B cell (primary cell): ENCODE results near the gene INTU. TPM values are rescaled to one million over a fixed set of nuclear protein-coding genes. Genes with fewer than 3 reads are reported as not detected.

Experiments
- ATAC-seq: fragments of 200-7000 bp; cut with Tn5 transposase; one replicate; pipeline ENCODE4 v1.10.0; 2021; ENCODE audit warnings: low read depth, mild to moderate bottlenecking, moderate number of reproducible peaks, moderate library complexity
- CTCF ChIA-PET: fragments of 350-600 bp; sonication (Branson Sonifier 250); formaldehyde crosslinking; loops from one replicate; lab custom pipeline; 2021; ENCODE audit warnings: antibody characterized with exemption, inconsistent platforms; lab: Charles Lee
- POLR2A ChIA-PET: fragments of 350-600 bp; sonication (Branson Sonifier 250); formaldehyde crosslinking; loops from one replicate; lab custom pipeline; 2021; ENCODE audit warnings: antibody characterized with exemption; lab: Charles Lee
- DNase-seq: peaks from one replicate; pipeline ENCODE4 v3.0.0; 2013
- H2AFZ ChIP-seq: 2 replicates; pipeline ENCODE4 v1.6.1; 2012; ENCODE audit warnings: mild to moderate bottlenecking, low read depth, low read length; ENCODE audit not compliant: insufficient read depth, poor library complexity, severe bottlenecking
- H3K27ac ChIP-seq, 2 donors: 1 replicate in 1 of 2; 2 replicates in 1 of 2; pipeline ENCODE4 v1.5.1; 2012 to 2013; ENCODE audit warnings: low read length in 2 of 2, mild to moderate bottlenecking in 2 of 2, moderate library complexity in 1 of 2
- H3K27me3 ChIP-seq, 4 experiments: fragments of 200-600 bp in 1 of 4; sonication (generic) in 1 of 4; replicated peaks in 1 of 4; 1 replicate in 2 of 4; 2 replicates in 2 of 4; pipeline versions ENCODE4 v1.6.1 to v1.7.0; 2013 to 2016; ENCODE audit warnings: low read length in 3 of 4, mild to moderate bottlenecking in 2 of 4, mixed read lengths in 1 of 4, moderate library complexity in 1 of 4; ENCODE audit not compliant: insufficient read depth in 4 of 4, control insufficient read depth in 3 of 4; ENCODE audit errors: control extremely low read depth in 1 of 4
- H3K36me3 ChIP-seq, 2 experiments: replicated peaks in 1 of 2; 1 replicate in 1 of 2; 2 replicates in 1 of 2; pipeline versions ENCODE4 v1.6.1 to v1.7.1; 2013; ENCODE audit warnings: low read length in 1 of 2; ENCODE audit not compliant: insufficient read depth in 2 of 2, control insufficient read depth in 1 of 2; ENCODE audit errors: control extremely low read depth in 1 of 2, extremely low read depth in 1 of 2
- H3K4me1 ChIP-seq, 2 donors: fragments of 200-600 bp in 1 of 2; sonication (generic) in 1 of 2; 1 replicate in 1 of 2; 2 replicates in 1 of 2; pipeline versions ENCODE4 v1.5.1 to v1.6.1; 2013 to 2017; ENCODE audit warnings: low read length in 2 of 2; ENCODE audit not compliant: control insufficient read depth in 2 of 2, insufficient read depth in 2 of 2
- H3K4me2 ChIP-seq: replicated peaks from 2 replicates; pipeline ENCODE3; 2012; ENCODE audit warnings: mild to moderate bottlenecking, low read depth, low read length; ENCODE audit not compliant: poor library complexity, severe bottlenecking
- H3K4me3 ChIP-seq, 5 experiments: fragments of 200-600 bp in 1 of 5; sonication (generic) in 1 of 5; 1 replicate in 3 of 5; 2 replicates in 2 of 5; pipeline versions ENCODE4 v1.5.1 to v1.7.0; 2011 to 2016; ENCODE audit warnings: low read length in 4 of 5, mild to moderate bottlenecking in 4 of 5, low read depth in 2 of 5, control low read depth in 1 of 5, moderate library complexity in 1 of 5; ENCODE audit not compliant: insufficient read depth in 1 of 5; ENCODE audit errors: control extremely low read depth in 1 of 5, extremely low read depth in 1 of 5
- H3K79me2 ChIP-seq: fragments of 200-600 bp; sonication (generic); one replicate; pipeline ENCODE4 v1.6.0; 2016; ENCODE audit warnings: low read length; ENCODE audit not compliant: control insufficient read depth, insufficient read depth
- H3K9ac ChIP-seq: fragments of 200-600 bp; sonication (generic); 2 replicates; pipeline ENCODE4 v1.6.1; 2017; ENCODE audit warnings: mild to moderate bottlenecking, low read length, moderate library complexity
- H3K9me3 ChIP-seq, 3 donors: one replicate each; pipeline versions ENCODE4 v1.6.1 to v1.7.1; 2013; ENCODE audit warnings: low read length in 2 of 3; ENCODE audit not compliant: control insufficient read depth in 2 of 3, insufficient read depth in 1 of 3; ENCODE audit errors: control extremely low read depth in 1 of 3
- H4K20me1 ChIP-seq: 2 replicates; pipeline ENCODE4 v1.6.0; 2012; ENCODE audit warnings: mild to moderate bottlenecking, low read length; ENCODE audit not compliant: insufficient read depth, control insufficient read depth, poor library complexity, severe bottlenecking
- H3K27ac Mint-ChIP-seq: one replicate; pipeline ENCODE4 v1.8.0; 2021; ENCODE audit warnings: mixed read lengths
- H3K27me3 Mint-ChIP-seq: one replicate; pipeline ENCODE4 v1.8.0; 2021; ENCODE audit warnings: mixed read lengths
- H3K4me1 Mint-ChIP-seq: one replicate; pipeline ENCODE4 v1.8.0; 2021; ENCODE audit warnings: mixed read lengths
- H3K4me3 Mint-ChIP-seq: one replicate; pipeline ENCODE4 v1.8.0; 2021; ENCODE audit warnings: mixed read lengths
- H3K9me3 Mint-ChIP-seq: one replicate; pipeline ENCODE4 v1.8.0; 2022; ENCODE audit warnings: mixed read lengths; ENCODE audit not compliant: insufficient read depth
- EZH2 ChIP-seq: IDR thresholded peaks from 2 replicates; pipeline ENCODE4 v1.6.1; 2012; ENCODE audit warnings: borderline replicate concordance, low read depth, mild to moderate bottlenecking, moderate library complexity, low read length; ENCODE audit not compliant: insufficient read depth, poor library complexity, severe bottlenecking
- WGBS: methylation state at CpG from one replicate; pipeline ENCODE4 v1.1.5; 2013; ENCODE audit warnings: missing lambda C conversion rate; ENCODE audit not compliant: insufficient coverage; 5-methylcytosine and 5-hydroxymethylcytosine counted together
- intact Hi-C: fragments of 100-400 bp; cut with micrococcal nuclease; formaldehyde crosslinking; loops from one replicate; pipeline ENCODE4 v1.10.0; 2022
- polyA plus RNA-seq: library from polyadenylated mRNA; depleted of rRNA; stranded (reverse); fragments of >200 nt; gene quantifications from 2 replicates; pipeline ENCODE4 v1.2.3, GENCODE V29; 2012
- total RNA-seq, 2 donors: library from RNA; stranded (reverse); fragments of 120-200 nt in 1 of 2; gene quantifications; 1 replicate in 1 of 2; 2 replicates in 1 of 2; pipeline versions ENCODE4 v1.2.3 to v1.2.4, GENCODE V29; 2013 to 2022
- TF ChIP-seq, protein P1 (sequence below): fragments of 200-600 bp; IDR thresholded peaks from one replicate; pipeline ENCODE4 v1.8.0; 2022; ENCODE audit warnings: antibody characterized with exemption, mild to moderate bottlenecking

INTU gene
- total and polyA plus RNA-seq, 2 donors (not counting 1 experiment from before 2014, with no cell fraction given): not detected

DNA sequence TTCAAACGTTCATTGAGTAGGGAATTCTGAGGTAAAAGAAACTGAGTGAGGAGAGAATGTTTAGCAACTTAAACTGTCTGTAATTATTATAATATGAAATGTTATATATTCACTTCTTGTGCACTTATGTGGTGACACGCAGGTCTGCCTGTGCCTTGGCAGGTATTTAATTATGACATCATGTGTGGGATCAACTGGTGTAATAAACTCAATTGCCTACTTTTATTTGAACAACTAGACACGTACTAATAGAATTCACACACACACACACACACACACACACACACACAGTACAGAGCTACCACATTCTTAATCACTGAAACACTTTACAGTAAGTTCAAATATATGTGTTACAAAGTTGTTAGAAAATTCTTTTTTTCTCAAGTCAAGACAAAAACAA lies 76.7 kb downstream of the INTU start:
- intact Hi-C loops: no loop called here
- POLR2A ChIA-PET: no interaction called here
- no peaks in the 10 kb centered on the region for H3K9me3 Mint-ChIP-seq

DNA sequence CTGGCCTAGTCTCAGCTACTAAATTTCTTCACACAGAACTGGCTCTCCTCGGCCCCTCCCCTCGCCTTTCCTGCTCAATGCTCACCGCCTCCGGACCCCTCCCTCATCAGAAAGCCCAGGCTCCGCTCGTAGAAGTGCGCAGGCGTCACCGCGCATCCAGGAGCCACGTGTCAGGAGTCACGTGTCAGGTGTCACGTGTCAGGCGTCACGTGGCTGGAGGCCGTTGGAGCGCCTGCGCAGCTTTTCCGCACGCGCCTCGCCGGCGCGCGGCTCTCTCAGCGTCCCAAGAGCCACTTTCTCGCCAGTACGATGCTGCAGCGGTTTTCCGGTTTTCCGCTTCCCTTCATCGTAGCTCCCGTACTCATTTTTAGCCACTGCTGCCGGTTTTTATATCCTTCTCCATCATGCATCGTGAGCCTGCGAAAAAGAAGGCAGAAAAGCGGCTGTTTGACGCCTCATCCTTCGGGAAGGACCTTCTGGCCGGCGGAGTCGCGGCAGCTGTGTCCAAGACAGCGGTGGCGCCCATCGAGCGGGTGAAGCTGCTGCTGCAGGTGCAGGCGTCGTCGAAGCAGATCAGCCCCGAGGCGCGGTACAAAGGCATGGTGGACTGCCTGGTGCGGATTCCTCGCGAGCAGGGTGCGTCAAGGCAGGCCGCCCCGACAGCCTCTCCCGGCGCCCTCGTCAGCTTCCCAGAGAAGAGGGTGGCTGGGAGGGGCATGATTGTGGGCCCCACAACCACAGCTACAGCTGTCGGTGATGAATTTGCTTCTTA lies 97.6 kb downstream of the INTU start, which contains the start of gene SLC25A31:
Gene SLC25A31, plus strand, starts transcription at position 259 of the 772 bp plus-strand sequence. Its CDS starts 146 bp downstream, at position 405.
- Histone ChIP-seq H4K20me1 (no peaks in the 10 kb centered on the region), H3K4me1 (no peaks in the 10 kb centered on the region), H2AFZ (no peak within 1 kb of the TSS), H3K4me2 (no peak within 1 kb of the TSS), H3K27ac (no peak within 1 kb of the TSS), H3K27me3 (no peaks in the 10 kb centered on the region), H3K9ac (no peak within 1 kb of the TSS), H3K36me3 (no peaks in the 10 kb centered on the region), H3K9me3 (peaks cover 0 to 11% (median 0%) of the 10 kb centered on the region in 3 donors), H3K79me2 (no peaks in the 10 kb centered on the region), H3K4me3 (no peak within 1 kb of the TSS)
- DNase-seq (no peak), ATAC-seq (no peak)
- 95% methylated on average over 64 of the region's 64 CpGs for WGBS
- Mint-ChIP-seq H3K4me1 (no peaks in the 10 kb centered on the region), H3K27me3 (peaks cover 10% of the 10 kb centered on the region), H3K9me3 (no peaks in the 10 kb centered on the region), H3K27ac (no peak within 1 kb of the TSS), H3K4me3 (no peak within 1 kb of the TSS)
- ChIA-PET POLR2A (no interaction called here), CTCF (no interaction called here)
- no peak for TF ChIP-seq EZH2
- TF ChIP-seq, protein P1, sequence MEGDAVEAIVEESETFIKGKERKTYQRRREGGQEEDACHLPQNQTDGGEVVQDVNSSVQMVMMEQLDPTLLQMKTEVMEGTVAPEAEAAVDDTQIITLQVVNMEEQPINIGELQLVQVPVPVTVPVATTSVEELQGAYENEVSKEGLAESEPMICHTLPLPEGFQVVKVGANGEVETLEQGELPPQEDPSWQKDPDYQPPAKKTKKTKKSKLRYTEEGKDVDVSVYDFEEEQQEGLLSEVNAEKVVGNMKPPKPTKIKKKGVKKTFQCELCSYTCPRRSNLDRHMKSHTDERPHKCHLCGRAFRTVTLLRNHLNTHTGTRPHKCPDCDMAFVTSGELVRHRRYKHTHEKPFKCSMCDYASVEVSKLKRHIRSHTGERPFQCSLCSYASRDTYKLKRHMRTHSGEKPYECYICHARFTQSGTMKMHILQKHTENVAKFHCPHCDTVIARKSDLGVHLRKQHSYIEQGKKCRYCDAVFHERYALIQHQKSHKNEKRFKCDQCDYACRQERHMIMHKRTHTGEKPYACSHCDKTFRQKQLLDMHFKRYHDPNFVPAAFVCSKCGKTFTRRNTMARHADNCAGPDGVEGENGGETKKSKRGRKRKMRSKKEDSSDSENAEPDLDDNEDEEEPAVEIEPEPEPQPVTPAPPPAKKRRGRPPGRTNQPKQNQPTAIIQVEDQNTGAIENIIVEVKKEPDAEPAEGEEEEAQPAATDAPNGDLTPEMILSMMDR: no peak
- intact Hi-C loops: no loop called here

More for the DNA sequence above, 76.7 kb downstream of the INTU start:
- Histone ChIP-seq H3K4me2 (no peak overlapping the region), H3K27ac (no peak overlapping the region), H3K79me2 (no peaks in the 10 kb centered on the region), H3K4me1 (no peaks in the 10 kb centered on the region), H3K36me3 (no peaks in the 10 kb centered on the region), H3K9ac (no peak overlapping the region), H3K4me3 (no peak overlapping the region), H2AFZ (no peak overlapping the region), H3K9me3 (no peaks in the 10 kb centered on the region), H3K27me3 (no peaks in the 10 kb centered on the region), H4K20me1 (no peaks in the 10 kb centered on the region)
- Mint-ChIP-seq H3K27ac (no peak overlapping the region), H3K27me3 (peaks cover 4% of the 10 kb centered on the region), H3K4me1 (no peaks in the 10 kb centered on the region), H3K4me3 (no peak overlapping the region)
- CTCF ChIA-PET: no interaction called here
- WGBS: no CpG with 5 or more reads among the region's 3 CpGs
- DNase-seq: no peak
- no peak for TF ChIP-seq EZH2
- TF ChIP-seq, protein P1: no peak
- no peak for ATAC-seq
